Measurements from ENCODE around the gene EHBP1.

Gene EHBP1

GRCh38 chr2:62994206-62994605, 288.7 kb downstream of the EHBP1 start:
- Histone ChIP-seq H3K9me2 (replicated peaks; ENCODE audit: low read depth, low read length) (no peaks in the 10 kb centered on the region), H3K9ac (ENCODE audit: low read depth, low read length, poor library complexity, severe bottlenecking) (no peak overlapping the region), H3K79me2 (ENCODE audit: insufficient read depth, low read length) (no peaks in the 10 kb centered on the region), H3K27me3 (ENCODE audit: insufficient read depth, low read length, poor library complexity, severe bottlenecking) (no peaks in the 10 kb centered on the region), H2AFZ (ENCODE audit: low read length) (no peak overlapping the region), H3K4me3 (ENCODE audit: low read length, poor library complexity, severe bottlenecking) (no peak overlapping the region), H3F3A (ENCODE audit: low read depth) (no peaks in the 10 kb centered on the region), H4K20me1 (ENCODE audit: insufficient read depth, low read length, poor library complexity, severe bottlenecking) (no peaks in the 10 kb centered on the region), H3K9me3 (ENCODE audit: insufficient read depth, low read depth, low read length) (no peaks in the 10 kb centered on the region), H3K4me1 (ENCODE audit: insufficient read depth, low read length, poor library complexity, severe bottlenecking) (no peaks in the 10 kb centered on the region), H3K36me3 (ENCODE audit: insufficient read depth, low read length) (peaks cover 19% of the 10 kb centered on the region; the same call in 1 of the 2 replicates), H3K4me2 (ENCODE audit: low read depth, low read length, poor library complexity, severe bottlenecking) (no peak overlapping the region)
- TF ChIP-seq, protein P1, sequence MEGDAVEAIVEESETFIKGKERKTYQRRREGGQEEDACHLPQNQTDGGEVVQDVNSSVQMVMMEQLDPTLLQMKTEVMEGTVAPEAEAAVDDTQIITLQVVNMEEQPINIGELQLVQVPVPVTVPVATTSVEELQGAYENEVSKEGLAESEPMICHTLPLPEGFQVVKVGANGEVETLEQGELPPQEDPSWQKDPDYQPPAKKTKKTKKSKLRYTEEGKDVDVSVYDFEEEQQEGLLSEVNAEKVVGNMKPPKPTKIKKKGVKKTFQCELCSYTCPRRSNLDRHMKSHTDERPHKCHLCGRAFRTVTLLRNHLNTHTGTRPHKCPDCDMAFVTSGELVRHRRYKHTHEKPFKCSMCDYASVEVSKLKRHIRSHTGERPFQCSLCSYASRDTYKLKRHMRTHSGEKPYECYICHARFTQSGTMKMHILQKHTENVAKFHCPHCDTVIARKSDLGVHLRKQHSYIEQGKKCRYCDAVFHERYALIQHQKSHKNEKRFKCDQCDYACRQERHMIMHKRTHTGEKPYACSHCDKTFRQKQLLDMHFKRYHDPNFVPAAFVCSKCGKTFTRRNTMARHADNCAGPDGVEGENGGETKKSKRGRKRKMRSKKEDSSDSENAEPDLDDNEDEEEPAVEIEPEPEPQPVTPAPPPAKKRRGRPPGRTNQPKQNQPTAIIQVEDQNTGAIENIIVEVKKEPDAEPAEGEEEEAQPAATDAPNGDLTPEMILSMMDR (conservative IDR thresholded peaks at IDR 0.05; ENCODE audit: low read length), result no peak
- TF ChIP-seq EZH2phosphoT487 (IDR thresholded peaks at IDR 0.05; ENCODE audit: borderline replicate concordance), result no peak

- Histone ChIP-seq H3K4me3 (ENCODE audit: low read length, poor library complexity, severe bottlenecking) (no peak overlapping the region), H3K79me2 (ENCODE audit: insufficient read depth, low read length) (no peaks in the 10 kb centered on the region), H3K9me2 (replicated peaks; ENCODE audit: low read depth, low read length) (no peaks in the 10 kb centered on the region), H2AFZ (ENCODE audit: low read length) (no peak overlapping the region), H3K36me3 (ENCODE audit: insufficient read depth, low read length) (peaks cover 17% of the 10 kb centered on the region; the same call in 1 of the 2 replicates), H4K20me1 (ENCODE audit: insufficient read depth, low read length, poor library complexity, severe bottlenecking) (no peaks in the 10 kb centered on the region), H3K4me1 (ENCODE audit: insufficient read depth, low read length, poor library complexity, severe bottlenecking) (no peaks in the 10 kb centered on the region), H3K4me2 (ENCODE audit: low read depth, low read length, poor library complexity, severe bottlenecking) (no peak overlapping the region), H3K27me3 (ENCODE audit: insufficient read depth, low read length, poor library complexity, severe bottlenecking) (no peaks in the 10 kb centered on the region), H3F3A (ENCODE audit: low read depth) (no peaks in the 10 kb centered on the region), H3K9me3 (ENCODE audit: insufficient read depth, low read depth, low read length) (no peaks in the 10 kb centered on the region), H3K9ac (ENCODE audit: low read depth, low read length, poor library complexity, severe bottlenecking) (no peak overlapping the region)
- TF ChIP-seq EZH2phosphoT487 (IDR thresholded peaks at IDR 0.05; ENCODE audit: borderline replicate concordance), result no peak
- TF ChIP-seq, protein P1 (conservative IDR thresholded peaks at IDR 0.05; ENCODE audit: low read length), result no peak
These were observed 291.1 kb downstream of the EHBP1 start for GRCh38 chr2:62996534-62997186.

DNA sequence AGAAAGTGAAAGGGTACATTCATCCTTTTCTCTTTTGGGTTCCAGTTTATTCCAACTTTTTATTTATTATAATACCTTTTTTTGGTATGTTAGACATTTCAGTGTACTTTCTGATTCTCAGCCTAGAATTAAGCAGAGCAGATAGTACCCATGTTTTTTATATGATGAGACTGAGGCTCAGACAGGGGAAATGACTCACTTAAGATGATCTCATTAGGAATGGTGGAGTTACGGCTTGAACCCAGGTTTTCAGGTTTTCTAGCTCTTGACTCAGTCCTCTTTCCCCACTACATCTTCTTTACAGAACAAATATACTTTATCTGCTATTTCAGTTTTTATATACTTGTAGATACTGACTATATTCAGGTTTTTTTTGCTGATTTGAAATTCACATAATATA, 293.4 kb downstream of the EHBP1 start:
- Histone ChIP-seq H3K4me3 (ENCODE audit: low read length, poor library complexity, severe bottlenecking) (no peak overlapping the region), H3K79me2 (ENCODE audit: insufficient read depth, low read length) (no peaks in the 10 kb centered on the region), H3F3A (ENCODE audit: low read depth) (no peaks in the 10 kb centered on the region), H3K27me3 (ENCODE audit: insufficient read depth, low read length, poor library complexity, severe bottlenecking) (no peaks in the 10 kb centered on the region), H4K20me1 (ENCODE audit: insufficient read depth, low read length, poor library complexity, severe bottlenecking) (no peaks in the 10 kb centered on the region), H2AFZ (ENCODE audit: low read length) (no peak overlapping the region), H3K4me1 (ENCODE audit: insufficient read depth, low read length, poor library complexity, severe bottlenecking) (no peaks in the 10 kb centered on the region), H3K9me2 (replicated peaks; ENCODE audit: low read depth, low read length) (no peaks in the 10 kb centered on the region), H3K4me2 (ENCODE audit: low read depth, low read length, poor library complexity, severe bottlenecking) (no peak overlapping the region), H3K9me3 (ENCODE audit: insufficient read depth, low read depth, low read length) (no peaks in the 10 kb centered on the region), H3K9ac (ENCODE audit: low read depth, low read length, poor library complexity, severe bottlenecking) (no peak overlapping the region), H3K36me3 (ENCODE audit: insufficient read depth, low read length) (peaks cover 14% of the 10 kb centered on the region; the same call in 1 of the 2 replicates)
- TF ChIP-seq, protein P1 (conservative IDR thresholded peaks at IDR 0.05; ENCODE audit: low read length), result no peak
- no peak for TF ChIP-seq EZH2phosphoT487 (IDR thresholded peaks at IDR 0.05; ENCODE audit: borderline replicate concordance)
